Measurements from ENCODE around the gene FXYD6.

The FXYD6 gene

DNA sequence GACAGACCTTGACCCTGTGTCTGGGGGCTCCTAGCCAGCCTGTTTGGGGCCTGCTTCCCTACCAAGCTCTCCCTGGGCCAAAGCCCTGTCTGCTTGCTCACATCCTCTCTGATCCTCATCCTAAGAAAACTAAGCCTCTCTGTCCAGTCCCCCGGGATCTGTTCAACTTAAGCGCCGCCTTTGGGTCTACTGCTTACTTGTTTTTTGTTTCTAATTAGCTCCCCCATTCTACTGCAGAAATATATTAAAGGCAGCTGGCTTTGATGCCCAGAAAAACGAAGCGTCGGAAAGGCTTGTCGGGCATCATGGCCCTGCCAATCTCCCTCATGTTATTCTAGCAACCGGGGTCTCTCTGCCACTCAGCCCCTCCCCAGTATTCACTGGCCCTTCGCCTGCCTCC, 82.9 kb downstream of the FXYD6 start:
- no peak for DNase-seq (ENCODE audit: low read depth in 2 of 2)

DNA sequence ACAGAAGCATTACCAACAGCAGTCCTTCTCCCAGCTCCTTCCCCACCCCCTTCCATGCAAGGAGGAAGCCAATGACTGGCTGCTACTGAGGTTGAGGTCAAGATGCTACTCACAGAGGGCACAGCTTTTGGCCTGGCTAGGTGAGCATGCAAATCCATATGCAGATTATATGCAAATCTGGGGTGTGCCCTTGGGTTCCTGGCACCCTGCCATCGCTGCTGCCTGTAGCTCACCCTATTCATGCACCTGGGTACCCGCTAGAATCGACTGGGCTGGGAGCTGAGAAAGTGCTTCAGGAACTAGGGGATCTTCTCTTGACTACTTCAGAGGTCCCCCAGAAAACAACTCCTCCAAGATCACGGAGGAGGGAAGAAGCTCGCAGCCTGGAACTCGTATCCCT, 83.5 kb downstream of the FXYD6 start:
- no peak for DNase-seq (ENCODE audit: low read depth in 2 of 2)

DNA sequence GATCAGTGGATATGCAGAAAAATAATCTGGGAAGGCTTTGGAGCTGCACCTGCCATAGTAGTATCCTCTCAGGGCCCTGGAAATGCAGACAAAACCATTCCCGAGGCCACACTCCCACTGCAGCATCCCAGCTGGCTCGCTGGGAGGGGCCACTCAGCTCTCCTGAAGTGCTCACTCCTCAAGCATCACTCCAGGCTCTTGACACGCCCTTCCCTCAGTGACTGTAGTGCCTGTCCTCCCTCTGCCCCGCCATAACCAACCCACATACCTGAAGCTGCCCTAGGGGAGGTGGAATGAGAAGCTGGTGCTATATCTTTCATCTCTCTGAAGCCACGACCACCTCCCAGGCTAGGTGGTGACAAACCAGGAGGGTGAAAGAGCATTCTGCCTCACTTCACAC, 84.2 kb downstream of the FXYD6 start:
- DNase-seq (ENCODE audit: low read depth in 2 of 2): no peak

DNA sequence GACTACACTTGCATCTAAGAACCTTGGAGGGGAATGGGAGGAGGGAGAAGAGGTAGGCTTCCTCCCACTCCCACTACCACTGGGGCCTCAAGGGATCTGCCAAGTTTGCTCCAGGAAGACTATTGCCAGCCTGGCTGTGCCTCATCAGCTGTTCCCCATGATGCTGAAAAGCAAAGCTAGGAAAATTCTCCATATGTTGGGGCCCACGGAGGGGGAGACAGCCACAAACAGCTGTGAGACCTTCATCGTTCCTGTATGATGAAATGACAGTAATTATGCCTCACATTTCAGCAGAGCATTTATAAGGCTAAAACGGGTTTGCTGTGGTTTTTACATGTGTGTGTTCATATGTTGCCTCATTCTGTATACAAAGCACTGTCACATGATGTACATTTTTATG, 86.2 kb downstream of the FXYD6 start:
- DNase-seq (ENCODE audit: low read depth in 2 of 2): no peak

DNA sequence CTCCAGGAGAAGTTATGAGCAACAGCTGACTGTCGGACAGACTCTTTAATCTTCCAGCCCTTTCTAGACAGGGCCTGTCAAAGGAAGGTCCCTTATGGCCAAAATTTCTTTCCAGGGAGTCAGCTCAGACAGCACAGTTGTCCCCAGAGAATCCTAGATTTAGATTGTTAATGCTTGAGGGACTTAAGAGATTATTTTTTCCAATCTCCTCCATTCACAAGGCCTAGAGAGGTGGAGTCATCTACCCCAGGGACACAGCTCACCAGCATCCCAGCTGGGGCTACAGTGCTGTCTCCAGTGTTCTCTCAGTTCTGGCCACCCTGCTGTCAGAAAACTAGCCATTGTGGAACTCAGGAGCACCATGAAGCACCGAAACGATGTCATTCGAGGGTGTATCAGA, 87.2 kb downstream of the FXYD6 start:
- no peak for DNase-seq (ENCODE audit: low read depth in 2 of 2)

Measured in fibroblast of skin of left biceps (primary cell).